Pancreas (tissue), 10 donors: ENCODE measurements around the gene CDCP2. TPM values are rescaled to one million over a fixed set of nuclear protein-coding genes. Genes with fewer than 3 reads are reported as not detected.
A peak's percentile ranks its signal among the peaks of the same experiment; 100 is the strongest.

ENCODE experiments used
- ATAC-seq, 4 donors: fragments of 200-7000 bp; cut with Tn5 transposase; one replicate each; pipeline versions ENCODE4 v1.8.0 to v1.9.1; 2020; ENCODE audit warnings: mild to moderate bottlenecking in 4 of 4, moderate library complexity in 4 of 4
- DNase-seq, 6 donors: peaks; one replicate each; pipeline ENCODE4 v3.0.0-alpha.2; 2020
- FAIRE-seq: peaks from 2 replicates; lab custom pipeline; 2012; peaks lifted over from hg19 to GRCh38; lab: Jason Lieb, UNC
- H3K27ac ChIP-seq, 4 donors: fragments of 200-600 bp; sonication (generic); 1 replicate in 3 of 4; 2 replicates in 1 of 4; pipeline versions ENCODE4 v1.5.0 to v1.8.0; 2020
- H3K27me3 ChIP-seq, 4 donors: fragments of 200-600 bp; one replicate each; pipeline ENCODE4 v1.8.0; 2021
- H3K36me3 ChIP-seq, 3 donors: fragments of 200-600 bp; sonication (generic) in 1 of 3; one replicate each; pipeline versions ENCODE4 v1.5.0 to v1.8.0; 2020 to 2021
- H3K4me1 ChIP-seq, 3 donors: fragments of 200-600 bp; one replicate each; pipeline ENCODE4 v1.8.0; 2021
- H3K4me3 ChIP-seq, 4 donors: fragments of 200-600 bp; sonication (generic) in 2 of 4; one replicate each; pipeline versions ENCODE4 v1.5.0 to v1.8.0; 2020 to 2021
- H3K9me3 ChIP-seq, 4 donors: fragments of 200-600 bp; one replicate each; pipeline ENCODE4 v1.8.0; 2021
- CTCF ChIP-seq, 4 donors: fragments of 200-600 bp; sonication (generic) in 3 of 4; IDR thresholded peaks; one replicate each; pipeline versions ENCODE4 v1.5.0 to v1.8.0; 2021; ENCODE audit warnings: antibody characterized with exemption in 4 of 4
- WGBS, 2 donors: extraction: QIAGEN DNeasy Blood & Tissue Kit; methylation state at CpG; one replicate each; pipeline ENCODE4 v1.1.7; 2013; 5-methylcytosine and 5-hydroxymethylcytosine counted together
- intact Hi-C, 3 donors: fragments of 100-400 bp; cut with DNase I; formaldehyde crosslinking; loops; one replicate each; pipeline versions ENCODE4 v1.11.1 to v1.14.2; 2022
- polyA plus RNA-seq, 2 donors: library from polyadenylated mRNA; stranded (reverse); fragments of 200-250 nt; gene quantifications; one replicate each; pipeline ENCODE4 v1.2.3, GENCODE V29; 2013
- total RNA-seq, 6 donors: library from RNA; stranded (reverse); fragmentation: NEBNext Ultra II Directional in 4 of 6; extraction: Animal tissue kit (Norgen Biotek cat#: 25700) in 4 of 6; gene quantifications; one replicate each; pipeline versions ENCODE4 v1.2.1 to v1.2.4, GENCODE V29; 2021 to 2023
- donor health status: healthy with polysubstance abuse.
- donor health status: DM: no; HTN: no; CAD: no; lungs with moderate emphysema.
- donor health status: DM: no; HTN: no; CAD: no.
- donor health status: control.
- donor health status: control.
- donor health status: Bipolar disorder and iron deficiency.
- donor health status: DM: yes; HTN: yes; CAD: no.
- donor health status: DM: no; HTN: no; CAD: no.
- donor health status: DM: no; HTN: no; CAD: no.
- donor health status: DM: yes; HTN: yes; CAD: no.

Gene CDCP2
- total and polyA plus RNA-seq, 8 donors = 0.08 TPM; not detected in 7

GRCh38 chr1:54100500-54100899 lies 52.3 kb downstream of the CDCP2 start:
- no peak for TF ChIP-seq CTCF (IDR thresholded peaks at IDR 0.05)
- no peaks in the 10 kb centered on the region for H3K27me3 ChIP-seq
- WGBS, 2 donors = 26 to 27% methylated on average over 2 of the region's 2 CpGs
- H3K4me3 ChIP-seq = no peak overlapping the region
- DNase-seq = no peak
- peak in 2 of 4 donors; percentile 34 to 42 for ATAC-seq
- intact Hi-C loops = no loop called here
- no peaks in the 10 kb centered on the region for H3K9me3 ChIP-seq
- H3K27ac ChIP-seq = no peak overlapping the region
- peaks cover 8 to 11% (median 8%) of the 10 kb centered on the region in 3 donors for H3K4me1 ChIP-seq
- FAIRE-seq = no peak
- no peaks in the 10 kb centered on the region for H3K36me3 ChIP-seq

- Histone ChIP-seq H3K9me3 (no peaks in the 10 kb centered on the region), H3K27ac (no peak overlapping the region), H3K36me3 (no peaks in the 10 kb centered on the region), H3K27me3 (no peaks in the 10 kb centered on the region), H3K4me1 (peaks cover 13 to 22% (median 19%) of the 10 kb centered on the region in 3 donors), H3K4me3 (no peak overlapping the region)
- 84 to 91% methylated on average over 6 of the region's 6 CpGs for WGBS, 2 donors
- no peak for TF ChIP-seq CTCF (IDR thresholded peaks at IDR 0.05)
- ATAC-seq = no peak
- intact Hi-C loops = no loop called here
- FAIRE-seq = no peak
- no peak for DNase-seq
Observed at GRCh38 chr1:54099061-54099610, 53.7 kb downstream of the CDCP2 start.

GRCh38 chr1:54096877-54097240 lies 55.9 kb downstream of the CDCP2 start:
- Histone ChIP-seq H3K9me3 (no peaks in the 10 kb centered on the region), H3K4me1 (peaks cover 18 to 30% (median 19%) of the 10 kb centered on the region in 3 donors), H3K27ac (no peak overlapping the region), H3K4me3 (no peak overlapping the region), H3K27me3 (no peaks in the 10 kb centered on the region), H3K36me3 (no peaks in the 10 kb centered on the region)
- intact Hi-C loops = no loop called here
- no peak for TF ChIP-seq CTCF (IDR thresholded peaks at IDR 0.05)
- no peak for FAIRE-seq
- 86 to 88% methylated on average over 7 of the region's 7 CpGs for WGBS, 2 donors
- no peak for ATAC-seq
- DNase-seq = no peak

- H3K27ac ChIP-seq = peak overlapping the region in 2 of 4 donors; percentile 58 to 71
- peaks cover 18 to 30% (median 19%) of the 10 kb centered on the region in 3 donors for H3K4me1 ChIP-seq
- ATAC-seq (no peak), FAIRE-seq (no peak), DNase-seq (no peak)
- H3K27me3 ChIP-seq = no peaks in the 10 kb centered on the region
- intact Hi-C loops = no loop called here
- no peak overlapping the region for H3K4me3 ChIP-seq
- 68 to 73% methylated on average over 25 of the region's 25 CpGs for WGBS, 2 donors
- no peaks in the 10 kb centered on the region for H3K9me3 ChIP-seq
- no peak for TF ChIP-seq CTCF (IDR thresholded peaks at IDR 0.05)
- no peaks in the 10 kb centered on the region for H3K36me3 ChIP-seq
Observed at GRCh38 chr1:54096227-54096876, 56.4 kb downstream of the CDCP2 start.
